Measurements from ENCODE around the gene DDX1.

GRCh38 chr2:15626967-15627366, 35.3 kb downstream of the DDX1 start:
- TF ChIP-seq, protein P1, sequence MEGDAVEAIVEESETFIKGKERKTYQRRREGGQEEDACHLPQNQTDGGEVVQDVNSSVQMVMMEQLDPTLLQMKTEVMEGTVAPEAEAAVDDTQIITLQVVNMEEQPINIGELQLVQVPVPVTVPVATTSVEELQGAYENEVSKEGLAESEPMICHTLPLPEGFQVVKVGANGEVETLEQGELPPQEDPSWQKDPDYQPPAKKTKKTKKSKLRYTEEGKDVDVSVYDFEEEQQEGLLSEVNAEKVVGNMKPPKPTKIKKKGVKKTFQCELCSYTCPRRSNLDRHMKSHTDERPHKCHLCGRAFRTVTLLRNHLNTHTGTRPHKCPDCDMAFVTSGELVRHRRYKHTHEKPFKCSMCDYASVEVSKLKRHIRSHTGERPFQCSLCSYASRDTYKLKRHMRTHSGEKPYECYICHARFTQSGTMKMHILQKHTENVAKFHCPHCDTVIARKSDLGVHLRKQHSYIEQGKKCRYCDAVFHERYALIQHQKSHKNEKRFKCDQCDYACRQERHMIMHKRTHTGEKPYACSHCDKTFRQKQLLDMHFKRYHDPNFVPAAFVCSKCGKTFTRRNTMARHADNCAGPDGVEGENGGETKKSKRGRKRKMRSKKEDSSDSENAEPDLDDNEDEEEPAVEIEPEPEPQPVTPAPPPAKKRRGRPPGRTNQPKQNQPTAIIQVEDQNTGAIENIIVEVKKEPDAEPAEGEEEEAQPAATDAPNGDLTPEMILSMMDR (IDR thresholded peaks at IDR 0.05; ENCODE audit: extremely low read depth in 1 of 2, insufficient read depth in 1 of 2, low read depth in 1 of 2, low read length in 2 of 2): no peak
- TF ChIP-seq EZH2 (IDR thresholded peaks at IDR 0.05; ENCODE audit: borderline replicate concordance, low read depth, low read length, severe bottlenecking) (no peak), POLR2AphosphoS5 (IDR thresholded peaks at IDR 0.05; ENCODE audit: insufficient read depth, low read depth, low read length) (no peak), POLR2A (IDR thresholded peaks at IDR 0.05; ENCODE audit: low read depth, low read length) (no peak), MYC (IDR thresholded peaks at IDR 0.05; ENCODE audit: low read depth, low read length) (no peak), JUN (IDR thresholded peaks at IDR 0.05; ENCODE audit: borderline replicate concordance, insufficient read depth, insufficient read length, low read depth) (no peak), GATA2 (IDR thresholded peaks at IDR 0.05; ENCODE audit: insufficient read depth, insufficient read length, low read depth, low read length) (no peak)
- TF ChIP-seq, protein P2, sequence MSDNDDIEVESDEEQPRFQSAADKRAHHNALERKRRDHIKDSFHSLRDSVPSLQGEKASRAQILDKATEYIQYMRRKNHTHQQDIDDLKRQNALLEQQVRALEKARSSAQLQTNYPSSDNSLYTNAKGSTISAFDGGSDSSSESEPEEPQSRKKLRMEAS (IDR thresholded peaks at IDR 0.05; ENCODE audit: insufficient read depth, insufficient read length): no peak

All from endothelial cell of umbilical vein (primary cell).